HL-60 (cell line): Measurements from ENCODE around the gene CACNA1C.

Experiments used
- DNase-seq, 2 experiments: peaks; one replicate each; pipeline ENCODE4 v3.0.0-alpha.2; 2010 to 2020; ENCODE audit warnings: low read depth in 1 of 2, low spot score in 1 of 2
- H3K27ac ChIP-seq: fragments of 250-450 bp; sonication (Bioruptor Pico); replicated peaks from 2 replicates; pipeline ENCODE4 v1.5.1; 2020; ENCODE audit warnings: mild to moderate bottlenecking, moderate library complexity
- H3K27me3 ChIP-seq: fragments of 250-450 bp; sonication (Bioruptor Pico); 2 replicates; pipeline ENCODE4 v1.5.1; 2021; ENCODE audit warnings: mild to moderate bottlenecking, moderate library complexity; ENCODE audit not compliant: insufficient read depth, poor library complexity, severe bottlenecking
- H3K4me3 ChIP-seq: replicated peaks from 2 replicates; pipeline ENCODE4 v1.5.1; 2011; ENCODE audit warnings: mild to moderate bottlenecking, control low read depth, low read length; ENCODE audit not compliant: insufficient read depth
- GABPA ChIP-seq: IDR thresholded peaks from 2 replicates; pipeline ENCODE4 v1.6.1; 2012; ENCODE audit warnings: low read depth
- POLR2AphosphoS5 ChIP-seq: IDR thresholded peaks from 2 replicates; pipeline ENCODE4 v1.6.1; 2012; ENCODE audit warnings: low read depth
- SPI1 ChIP-seq: IDR thresholded peaks from 2 replicates; pipeline ENCODE4 v1.6.1; 2012; ENCODE audit warnings: low read depth, mild to moderate bottlenecking, borderline replicate concordance
- TF ChIP-seq, protein P1 (sequence below): IDR thresholded peaks from 2 replicates; pipeline ENCODE4 v1.6.1; 2012; ENCODE audit warnings: low read depth; ENCODE audit not compliant: insufficient replicate concordance
- TF ChIP-seq, protein P2 (sequence below): IDR thresholded peaks from one replicate; pipeline ENCODE4 v1.5.1; 2011; ENCODE audit warnings: low read length, control low read depth, inconsistent platforms; ENCODE audit not compliant: insufficient read depth

The CACNA1C gene

DNA sequence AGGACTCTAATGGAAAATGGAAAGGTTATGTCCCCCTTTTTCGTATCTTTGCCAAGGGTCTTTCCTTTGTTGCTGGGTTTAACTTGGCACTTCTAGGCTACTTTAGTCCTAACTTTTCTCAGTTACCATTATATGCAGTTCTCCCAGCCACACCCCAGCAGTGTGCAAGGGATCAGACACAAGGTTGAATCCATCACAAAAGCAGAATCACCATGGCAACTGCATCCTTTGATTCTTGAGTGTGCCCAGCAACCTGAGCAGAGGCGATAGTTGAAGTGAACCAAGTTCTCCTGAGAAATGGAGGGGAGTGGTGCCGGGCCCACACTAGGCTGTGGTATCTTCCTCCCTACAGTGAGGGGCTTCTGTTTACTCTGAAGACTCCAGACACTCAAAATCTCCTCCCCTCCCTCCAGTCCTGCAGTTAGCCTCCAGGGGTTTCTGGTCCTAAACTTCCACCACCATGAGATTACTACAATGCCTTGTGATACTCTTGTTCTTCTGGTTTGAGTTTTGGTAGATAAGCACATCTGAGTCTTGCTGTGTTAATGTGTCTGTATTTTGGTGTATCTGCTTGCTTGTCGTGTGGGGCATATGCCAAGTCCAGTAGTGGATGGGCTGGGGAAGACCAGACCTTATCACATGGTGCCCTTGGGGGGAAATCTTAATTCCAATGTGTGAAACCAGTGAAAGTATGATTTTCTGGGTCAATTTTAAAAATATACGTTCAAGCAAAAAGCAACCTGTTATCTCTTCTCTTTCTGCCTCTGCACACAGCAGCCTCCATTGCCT is 183.9 kb downstream of the CACNA1C start:
- no peak for DNase-seq
- no peaks in the 10 kb centered on the region for H3K27me3 ChIP-seq
- no peak overlapping the region for H3K27ac ChIP-seq

DNA sequence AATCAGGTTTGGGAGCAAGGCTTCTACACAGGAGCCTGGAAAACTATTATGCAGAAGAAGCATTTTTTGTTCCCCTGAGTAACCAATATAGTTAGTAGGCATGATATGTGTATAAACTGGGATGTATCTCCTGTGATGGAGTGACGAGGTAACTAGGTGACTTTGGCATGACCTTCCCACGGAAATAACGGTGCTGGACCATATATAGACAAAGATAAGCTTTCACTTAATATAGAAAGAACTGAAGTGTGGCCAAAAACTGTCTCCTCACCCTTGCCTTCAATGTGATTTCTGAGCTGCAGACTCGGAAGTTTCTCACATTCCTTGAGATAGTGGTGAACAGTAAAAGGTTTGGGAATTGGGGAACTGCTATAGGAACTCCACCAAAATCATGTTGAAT is 185.3 kb downstream of the CACNA1C start:
- no peak for TF ChIP-seq GABPA
- TF ChIP-seq SPI1 = no peak
- TF ChIP-seq, protein P1, sequence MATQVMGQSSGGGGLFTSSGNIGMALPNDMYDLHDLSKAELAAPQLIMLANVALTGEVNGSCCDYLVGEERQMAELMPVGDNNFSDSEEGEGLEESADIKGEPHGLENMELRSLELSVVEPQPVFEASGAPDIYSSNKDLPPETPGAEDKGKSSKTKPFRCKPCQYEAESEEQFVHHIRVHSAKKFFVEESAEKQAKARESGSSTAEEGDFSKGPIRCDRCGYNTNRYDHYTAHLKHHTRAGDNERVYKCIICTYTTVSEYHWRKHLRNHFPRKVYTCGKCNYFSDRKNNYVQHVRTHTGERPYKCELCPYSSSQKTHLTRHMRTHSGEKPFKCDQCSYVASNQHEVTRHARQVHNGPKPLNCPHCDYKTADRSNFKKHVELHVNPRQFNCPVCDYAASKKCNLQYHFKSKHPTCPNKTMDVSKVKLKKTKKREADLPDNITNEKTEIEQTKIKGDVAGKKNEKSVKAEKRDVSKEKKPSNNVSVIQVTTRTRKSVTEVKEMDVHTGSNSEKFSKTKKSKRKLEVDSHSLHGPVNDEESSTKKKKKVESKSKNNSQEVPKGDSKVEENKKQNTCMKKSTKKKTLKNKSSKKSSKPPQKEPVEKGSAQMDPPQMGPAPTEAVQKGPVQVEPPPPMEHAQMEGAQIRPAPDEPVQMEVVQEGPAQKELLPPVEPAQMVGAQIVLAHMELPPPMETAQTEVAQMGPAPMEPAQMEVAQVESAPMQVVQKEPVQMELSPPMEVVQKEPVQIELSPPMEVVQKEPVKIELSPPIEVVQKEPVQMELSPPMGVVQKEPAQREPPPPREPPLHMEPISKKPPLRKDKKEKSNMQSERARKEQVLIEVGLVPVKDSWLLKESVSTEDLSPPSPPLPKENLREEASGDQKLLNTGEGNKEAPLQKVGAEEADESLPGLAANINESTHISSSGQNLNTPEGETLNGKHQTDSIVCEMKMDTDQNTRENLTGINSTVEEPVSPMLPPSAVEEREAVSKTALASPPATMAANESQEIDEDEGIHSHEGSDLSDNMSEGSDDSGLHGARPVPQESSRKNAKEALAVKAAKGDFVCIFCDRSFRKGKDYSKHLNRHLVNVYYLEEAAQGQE = no peak
- no peak for TF ChIP-seq POLR2AphosphoS5
- TF ChIP-seq, protein P2, sequence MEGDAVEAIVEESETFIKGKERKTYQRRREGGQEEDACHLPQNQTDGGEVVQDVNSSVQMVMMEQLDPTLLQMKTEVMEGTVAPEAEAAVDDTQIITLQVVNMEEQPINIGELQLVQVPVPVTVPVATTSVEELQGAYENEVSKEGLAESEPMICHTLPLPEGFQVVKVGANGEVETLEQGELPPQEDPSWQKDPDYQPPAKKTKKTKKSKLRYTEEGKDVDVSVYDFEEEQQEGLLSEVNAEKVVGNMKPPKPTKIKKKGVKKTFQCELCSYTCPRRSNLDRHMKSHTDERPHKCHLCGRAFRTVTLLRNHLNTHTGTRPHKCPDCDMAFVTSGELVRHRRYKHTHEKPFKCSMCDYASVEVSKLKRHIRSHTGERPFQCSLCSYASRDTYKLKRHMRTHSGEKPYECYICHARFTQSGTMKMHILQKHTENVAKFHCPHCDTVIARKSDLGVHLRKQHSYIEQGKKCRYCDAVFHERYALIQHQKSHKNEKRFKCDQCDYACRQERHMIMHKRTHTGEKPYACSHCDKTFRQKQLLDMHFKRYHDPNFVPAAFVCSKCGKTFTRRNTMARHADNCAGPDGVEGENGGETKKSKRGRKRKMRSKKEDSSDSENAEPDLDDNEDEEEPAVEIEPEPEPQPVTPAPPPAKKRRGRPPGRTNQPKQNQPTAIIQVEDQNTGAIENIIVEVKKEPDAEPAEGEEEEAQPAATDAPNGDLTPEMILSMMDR = no peak
- H3K27me3 ChIP-seq = no peaks in the 10 kb centered on the region
- H3K4me3 ChIP-seq = no peak overlapping the region
- no peak for DNase-seq
- H3K27ac ChIP-seq = no peak overlapping the region

More for the DNA sequence above, 183.9 kb downstream of the CACNA1C start:
- H3K4me3 ChIP-seq = no peak overlapping the region
- no peak for TF ChIP-seq SPI1
- no peak for TF ChIP-seq POLR2AphosphoS5

DNA sequence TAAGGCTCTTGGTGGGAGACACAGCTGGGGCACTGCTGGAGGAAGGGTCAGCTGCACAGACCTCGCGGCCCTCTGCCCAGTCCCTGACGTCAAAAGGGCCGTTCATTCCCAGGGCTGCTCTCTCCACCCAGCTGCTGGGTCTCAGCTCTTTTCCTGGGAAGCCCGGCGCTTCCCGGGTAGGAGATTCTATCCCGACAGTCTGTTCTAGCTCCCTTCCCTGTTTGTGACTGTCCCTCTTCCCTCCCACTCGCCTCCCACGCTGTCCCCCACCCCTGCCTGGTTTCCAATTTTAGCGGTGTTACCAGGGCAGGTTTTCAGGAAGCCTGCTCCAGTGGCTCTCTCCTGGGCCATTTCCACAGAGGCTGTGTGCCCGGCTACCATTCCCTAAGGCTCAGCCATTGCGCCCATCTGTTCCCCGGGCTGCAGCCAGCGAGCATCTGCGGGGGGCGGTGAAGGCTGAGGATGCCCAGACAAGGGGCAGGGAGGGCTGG is 186.6 kb downstream of the CACNA1C start:
- TF ChIP-seq GABPA = no peak
- no peaks in the 10 kb centered on the region for H3K27me3 ChIP-seq
- no peak overlapping the region for H3K27ac ChIP-seq
- no peak for DNase-seq
- H3K4me3 ChIP-seq = no peak overlapping the region

DNA sequence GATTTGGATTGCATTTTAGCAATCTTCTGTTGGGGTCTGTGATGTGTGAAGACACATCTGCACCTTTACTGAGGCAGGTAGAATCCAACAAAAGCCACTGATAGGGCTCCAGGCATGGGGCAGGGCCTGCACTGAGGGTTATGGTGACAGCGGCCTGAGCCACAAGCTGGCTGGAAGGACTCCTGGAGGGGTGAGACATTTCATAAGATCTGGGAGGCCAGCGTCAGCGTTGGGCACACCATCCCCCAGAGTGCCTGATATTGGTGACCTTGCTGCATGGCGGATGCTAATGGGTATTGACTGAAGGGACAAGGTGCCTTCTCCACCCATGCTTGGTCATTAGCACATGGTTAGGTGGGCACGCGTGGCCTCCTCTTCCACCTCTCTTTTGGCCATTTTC is 187.6 kb downstream of the CACNA1C start:
- H3K27ac ChIP-seq = no peak overlapping the region
- no peak for DNase-seq
- no peaks in the 10 kb centered on the region for H3K27me3 ChIP-seq
- H3K4me3 ChIP-seq = no peak overlapping the region
- TF ChIP-seq, protein P2 = no peak
- TF ChIP-seq, protein P1 = no peak
- TF ChIP-seq SPI1 (no peak), POLR2AphosphoS5 (no peak), GABPA (no peak)

DNA sequence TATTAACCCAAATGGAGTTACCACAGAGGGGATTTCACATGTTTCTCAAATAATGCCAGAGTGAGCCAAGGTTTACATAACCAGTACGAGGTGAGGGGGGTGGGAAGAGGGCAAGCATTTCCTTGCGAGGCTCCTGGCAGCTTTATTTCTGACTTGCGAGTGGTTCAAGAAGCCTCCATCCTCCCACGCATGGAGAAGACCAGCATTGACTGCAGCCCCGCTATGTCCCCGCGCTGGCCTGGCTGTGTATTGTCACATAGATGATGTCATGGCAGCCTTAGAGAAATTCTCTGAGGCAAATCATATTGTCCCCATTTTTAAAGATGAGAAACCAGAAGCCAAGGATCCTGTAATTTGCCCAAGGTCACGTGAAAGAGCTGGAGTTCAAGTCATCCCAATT is 188.2 kb downstream of the CACNA1C start:
- no peak overlapping the region for H3K4me3 ChIP-seq
- H3K27ac ChIP-seq = no peak overlapping the region
- no peak for DNase-seq
- H3K27me3 ChIP-seq = no peaks in the 10 kb centered on the region
- TF ChIP-seq, protein P2 = no peak
- TF ChIP-seq SPI1 = no peak
- no peak for TF ChIP-seq GABPA
- TF ChIP-seq POLR2AphosphoS5 = no peak
- TF ChIP-seq, protein P1 = no peak
